Lung (tissue), 12 donors: ENCODE measurements around the gene GET4. TPM values are rescaled to one million over a fixed set of nuclear protein-coding genes. Genes with fewer than 3 reads are reported as not detected.
A peak's percentile ranks its signal among the peaks of the same experiment; 100 is the strongest.

Source experiments
- ATAC-seq: fragments of 200-7000 bp; cut with Tn5 transposase; one replicate; pipeline ENCODE4 v1.9.1; 2020; ENCODE audit warnings: moderate number of reproducible peaks; ENCODE audit not compliant: insufficient read depth, low FRiP score
- DNase-seq, 3 donors: peaks; one replicate each; pipeline ENCODE4 v3.0.0-alpha.2; 2013 to 2017
- H3K27ac ChIP-seq, 2 donors: one replicate each; pipeline ENCODE4 v1.5.1; 2013; ENCODE audit warnings: mild to moderate bottlenecking in 2 of 2, moderate library complexity in 2 of 2, control low read depth in 1 of 2, inconsistent platforms in 1 of 2, low read depth in 1 of 2, low read length in 1 of 2
- H3K27me3 ChIP-seq, 3 donors: one replicate each; pipeline ENCODE4 v1.5.1; 2013; ENCODE audit warnings: low read length in 2 of 3; ENCODE audit not compliant: control insufficient read depth in 3 of 3, insufficient read depth in 3 of 3
- H3K36me3 ChIP-seq, 4 donors: one replicate each; pipeline ENCODE4 v1.5.1; 2013; ENCODE audit warnings: low read length in 4 of 4, mild to moderate bottlenecking in 1 of 4, moderate library complexity in 1 of 4; ENCODE audit not compliant: control insufficient read depth in 4 of 4, insufficient read depth in 4 of 4
- H3K4me1 ChIP-seq, 5 donors: one replicate each; pipeline ENCODE4 v1.5.1; 2013; ENCODE audit warnings: low read length in 5 of 5, mild to moderate bottlenecking in 2 of 5, moderate library complexity in 1 of 5; ENCODE audit not compliant: control insufficient read depth in 5 of 5, insufficient read depth in 5 of 5
- H3K4me3 ChIP-seq: one replicate; pipeline ENCODE4 v1.5.1; 2013; ENCODE audit warnings: mild to moderate bottlenecking, control low read depth, moderate library complexity
- H3K9ac ChIP-seq, 2 donors: one replicate each; pipeline ENCODE4 v1.5.1; 2013; ENCODE audit warnings: low read length in 2 of 2, control low read depth in 1 of 2; ENCODE audit not compliant: insufficient read depth in 1 of 2
- H3K9me3 ChIP-seq, 4 donors: one replicate each; pipeline ENCODE4 v1.5.1; 2013; ENCODE audit warnings: low read length in 3 of 4, mild to moderate bottlenecking in 1 of 4, moderate library complexity in 1 of 4; ENCODE audit not compliant: control insufficient read depth in 4 of 4, insufficient read depth in 3 of 4
- CTCF ChIP-seq: IDR thresholded peaks from 2 replicates; pipeline ENCODE4 v1.5.1; 2012; ENCODE audit warnings: mild to moderate bottlenecking; ENCODE audit errors: control extremely low read depth, extremely low read depth
- WGBS, 2 donors: extraction: QIAGEN DNeasy Blood & Tissue Kit; methylation state at CpG; one replicate each; pipeline ENCODE4 v1.1.7; 2013; 5-methylcytosine and 5-hydroxymethylcytosine counted together
- polyA plus RNA-seq, 2 donors: library from polyadenylated mRNA; stranded (reverse); fragments of 200-250 nt; gene quantifications; one replicate each; pipeline ENCODE4 v1.2.1, GENCODE V29; 2013
- total RNA-seq, 2 donors: library from RNA; depleted of rRNA in 1 of 2; stranded (reverse); fragments of >200 nt in 1 of 2; gene quantifications; one replicate each; pipeline ENCODE4 v1.2.1, GENCODE V29; 2014 to 2021
- donor health status: control.
- donor health status: control.
- donor health status: Bipolar disorder and iron deficiency.
- donor health status: healthy.
- donor health status: DM: yes; HTN: yes; CAD: no.

Gene GET4
- total and polyA plus RNA-seq, 4 donors: 34.1 to 41.8 (median 40.0) TPM

- DNase-seq (no peak), ATAC-seq (no peak)
- peaks cover 0 to 4% (median 0%) of the 10 kb centered on the region in 4 donors for H3K36me3 ChIP-seq
- WGBS, 2 donors: 89 to 91% methylated on average over 39 to 41 of the region's 41 CpGs
- H3K27me3 ChIP-seq: peaks cover 0 to 5% (median 0%) of the 10 kb centered on the region in 3 donors
- H3K9ac ChIP-seq: no peak overlapping the region
- no peak for TF ChIP-seq CTCF
- no peak overlapping the region for H3K27ac ChIP-seq
- peaks cover 0 to 2% (median 0%) of the 10 kb centered on the region in 4 donors for H3K9me3 ChIP-seq
- H3K4me1 ChIP-seq: peaks cover 0 to 8% (median 0%) of the 10 kb centered on the region in 5 donors
- no peak overlapping the region for H3K4me3 ChIP-seq
Observed at GRCh38 chr7:911791-912480, 35.6 kb downstream of the GET4 start.

GRCh38 chr7:913736-914520 lies 37.6 kb downstream of the GET4 start:
- Histone ChIP-seq H3K9ac (no peak overlapping the region), H3K4me1 (peaks cover 0 to 8% (median 0%) of the 10 kb centered on the region in 5 donors), H3K4me3 (no peak overlapping the region), H3K27me3 (peaks cover 0 to 5% (median 0%) of the 10 kb centered on the region in 3 donors), H3K36me3 (peaks cover 0 to 4% (median 0%) of the 10 kb centered on the region in 4 donors), H3K27ac (no peak overlapping the region), H3K9me3 (peaks cover 0 to 2% (median 0%) of the 10 kb centered on the region in 4 donors)
- TF ChIP-seq CTCF: no peak
- DNase-seq: no peak
- WGBS, 2 donors: 69 to 74% methylated on average over 31 of the region's 31 CpGs
- peak; percentile 13 for ATAC-seq

DNA sequence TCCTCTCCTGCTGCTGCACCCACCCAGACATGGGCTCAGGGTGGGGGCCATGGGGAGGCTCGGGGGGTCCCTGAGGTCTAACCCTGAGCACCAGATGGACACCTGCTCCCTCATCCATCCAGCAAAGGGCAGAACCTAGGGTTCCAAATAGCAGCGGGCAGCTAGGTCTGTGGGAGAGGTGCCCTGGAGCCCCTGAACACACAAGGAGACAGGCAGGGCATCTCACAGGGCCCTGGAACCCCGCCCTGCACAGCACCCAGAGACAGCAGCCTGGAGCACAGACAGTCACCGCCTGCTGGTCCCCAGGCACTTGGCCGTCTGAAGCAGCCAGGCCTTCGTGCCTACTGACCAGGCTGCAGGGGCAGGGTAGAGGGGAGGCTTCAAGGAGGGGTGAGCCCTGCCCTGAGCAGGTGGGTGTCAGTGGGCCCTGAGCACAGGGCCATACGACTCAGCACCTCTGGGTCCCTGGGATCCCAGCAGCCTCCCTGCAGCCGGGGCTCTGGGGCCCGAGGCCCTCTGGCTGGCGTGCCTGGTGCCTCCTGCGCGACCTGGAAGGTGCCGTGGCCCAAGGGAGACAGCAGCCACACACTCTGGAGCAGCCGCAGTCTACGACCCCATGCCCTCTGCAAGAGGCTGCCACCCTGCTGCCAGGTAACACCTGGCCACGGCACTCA lies 38.3 kb downstream of the GET4 start:
- Histone ChIP-seq H3K9ac (no peak overlapping the region), H3K4me3 (no peak overlapping the region), H3K9me3 (peaks cover 0 to 2% (median 0%) of the 10 kb centered on the region in 4 donors), H3K4me1 (peaks cover 0 to 8% (median 0%) of the 10 kb centered on the region in 5 donors), H3K36me3 (peaks cover 0 to 4% (median 0%) of the 10 kb centered on the region in 4 donors), H3K27ac (no peak overlapping the region), H3K27me3 (peaks cover 0 to 2% (median 0%) of the 10 kb centered on the region in 3 donors)
- TF ChIP-seq CTCF: no peak
- ATAC-seq (no peak), DNase-seq (no peak)
- 94% methylated on average over 16 of the region's 16 CpGs for WGBS, 2 donors
